ENCODE data around the gene OAS1.

- TF ChIP-seq POLR2A (IDR thresholded peaks at IDR 0.05): no peak
- TF ChIP-seq CTCF (IDR thresholded peaks at IDR 0.05 in 4 of 5, conservative IDR thresholded peaks at IDR 0.05 in 1 of 5): no peak
Observed at GRCh38 chr12:112963227-112963861, 56.6 kb downstream of the OAS1 start.

All from gastrocnemius medialis (tissue), 4 donors.